Activated CD4-positive, alpha-beta T cell treated with anti-CD3 and anti-CD28 coated beads for 24 hours (primary cell): ENCODE data around the gene EML1.

Experiments
- DNase-seq, 2 donors: peaks; one replicate each; pipeline ENCODE4 v3.0.0-alpha.2; 2020; ENCODE audit warnings: low read depth in 2 of 2

The EML1 gene

DNA sequence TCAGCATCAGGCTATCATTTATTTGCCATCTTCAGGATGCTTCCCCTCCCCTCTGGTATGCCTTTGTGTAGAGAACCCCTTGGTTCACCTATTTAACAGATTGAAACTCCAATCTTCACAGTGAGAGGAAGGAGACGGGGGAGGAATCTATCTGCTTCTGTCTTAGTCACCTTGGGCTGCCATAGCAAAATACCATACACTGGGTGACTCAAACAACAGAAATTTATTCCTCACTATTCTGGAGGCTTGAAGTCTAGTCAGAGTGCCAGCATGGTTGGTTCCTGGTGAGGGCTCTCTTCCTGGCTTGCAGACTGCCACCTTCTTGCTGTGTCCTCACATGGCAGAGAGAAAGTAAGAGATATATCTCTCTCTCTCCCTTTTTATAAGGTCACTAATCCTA is 13.5 kb upstream of the EML1 start:
- no peak for DNase-seq

DNA sequence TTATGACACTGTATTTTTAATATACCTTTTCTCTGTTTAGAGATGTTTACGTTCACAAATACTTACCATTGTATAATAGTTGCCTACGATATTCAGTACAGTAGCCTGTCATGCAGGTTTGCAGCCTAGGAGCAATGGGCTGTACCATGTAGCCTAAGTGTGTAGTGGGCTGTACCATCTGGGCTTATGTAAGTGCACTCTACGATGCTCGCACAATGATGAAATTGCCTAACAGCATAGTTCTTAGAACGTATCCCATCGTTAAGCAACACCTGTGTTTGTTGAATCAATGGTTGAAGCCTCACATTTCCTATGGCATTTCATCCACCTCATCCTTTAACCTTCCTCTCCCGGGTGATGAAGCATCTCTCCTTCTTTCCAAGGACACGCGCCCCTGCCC is 12.5 kb upstream of the EML1 start:
- DNase-seq, result no peak

DNA sequence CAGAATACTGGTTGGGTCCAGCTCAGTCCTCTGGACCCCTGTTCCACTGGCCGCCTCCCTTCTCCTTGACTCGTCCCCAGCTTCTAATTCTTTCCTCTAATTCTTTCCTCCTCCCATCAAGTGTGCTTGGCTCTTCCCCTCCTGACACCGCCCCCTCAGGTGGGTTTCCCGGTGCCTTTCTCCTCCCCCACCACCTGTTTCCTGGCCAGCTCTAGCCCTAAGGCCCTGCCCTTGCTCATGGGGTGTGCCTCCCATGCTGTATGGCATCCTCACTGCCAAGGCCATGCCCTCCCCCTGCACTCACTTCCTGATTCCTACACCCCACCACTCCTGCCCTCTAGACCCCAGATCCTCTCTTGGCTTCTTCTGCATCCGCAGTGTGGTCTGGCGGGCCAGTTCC is 12.1 kb upstream of the EML1 start:
- no peak for DNase-seq

DNA sequence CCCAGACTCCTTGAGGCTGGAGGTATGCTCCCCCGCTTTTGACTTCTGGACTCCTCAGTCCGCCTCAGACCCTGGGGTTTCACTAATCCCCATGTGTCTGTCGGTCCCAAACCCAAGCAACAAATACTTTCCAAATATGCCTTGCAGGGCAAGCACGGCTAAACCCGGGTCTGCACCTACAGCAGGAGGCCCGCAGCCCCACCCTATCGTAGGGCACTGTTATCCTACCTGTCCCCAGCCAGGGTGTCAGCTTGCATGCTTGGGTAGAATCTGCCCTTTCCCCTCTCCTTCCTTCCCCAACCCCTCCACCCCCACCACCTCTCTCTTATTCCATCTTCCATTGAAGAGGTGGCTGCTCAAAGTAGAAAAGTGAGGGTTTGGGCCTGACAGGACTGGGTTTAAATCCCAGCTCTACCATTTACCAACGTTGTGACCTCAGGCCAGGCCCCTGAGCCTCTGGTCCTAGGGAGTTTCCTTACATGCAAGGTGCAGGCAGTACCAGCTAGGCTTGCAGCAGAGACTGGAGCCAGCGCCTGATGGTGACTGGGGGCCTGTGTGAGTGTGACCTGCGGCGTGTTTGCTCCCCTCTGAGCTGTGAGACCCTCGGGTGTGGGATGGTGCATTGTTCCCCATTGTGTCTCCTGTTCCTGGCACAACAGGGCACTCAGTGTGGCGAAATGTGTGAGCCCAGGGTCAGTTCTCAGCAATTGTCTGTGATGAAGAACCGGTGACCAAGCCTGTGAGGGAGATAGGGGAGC is 11.2 kb upstream of the EML1 start:
- DNase-seq, result no peak

DNA sequence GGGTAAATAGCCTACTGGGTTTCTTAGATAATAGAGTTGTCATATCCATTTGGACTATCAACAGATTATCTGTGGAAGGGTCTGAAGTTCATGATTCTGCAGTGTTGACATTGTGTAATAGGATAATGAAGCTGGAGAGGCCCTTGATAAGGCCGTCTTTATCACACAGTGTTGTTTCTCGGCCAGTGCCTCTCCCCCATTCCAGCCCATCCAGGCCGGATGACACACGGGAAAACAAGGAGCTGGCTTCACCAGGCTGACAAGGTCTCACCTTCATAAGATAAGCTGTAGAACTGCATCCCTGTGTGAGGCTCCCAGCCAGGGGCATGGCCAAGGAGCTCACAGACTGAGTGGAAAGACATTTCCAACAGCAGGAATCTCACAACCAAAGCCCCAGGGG is 8.7 kb upstream of the EML1 start:
- DNase-seq, result no peak

DNA sequence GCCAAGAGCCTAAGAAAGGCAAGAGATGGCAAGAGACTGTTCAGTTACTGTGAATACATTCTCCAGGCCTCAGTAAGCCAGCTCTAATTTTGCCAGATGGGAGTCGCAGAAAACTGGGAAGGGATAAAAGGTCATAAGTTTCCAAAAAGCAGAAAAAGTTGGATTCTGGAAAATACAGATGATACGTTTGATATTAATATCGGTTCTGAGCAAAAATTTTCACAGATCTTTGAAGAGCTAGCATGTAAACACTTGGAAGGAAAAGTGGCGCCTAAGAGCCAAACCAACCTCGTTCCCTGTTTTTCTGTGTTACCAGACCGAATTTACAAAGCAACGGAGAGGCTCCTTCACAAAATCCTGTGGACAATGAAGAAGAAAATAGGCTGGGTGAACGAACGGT is 7.8 kb upstream of the EML1 start:
- DNase-seq, result no peak

DNA sequence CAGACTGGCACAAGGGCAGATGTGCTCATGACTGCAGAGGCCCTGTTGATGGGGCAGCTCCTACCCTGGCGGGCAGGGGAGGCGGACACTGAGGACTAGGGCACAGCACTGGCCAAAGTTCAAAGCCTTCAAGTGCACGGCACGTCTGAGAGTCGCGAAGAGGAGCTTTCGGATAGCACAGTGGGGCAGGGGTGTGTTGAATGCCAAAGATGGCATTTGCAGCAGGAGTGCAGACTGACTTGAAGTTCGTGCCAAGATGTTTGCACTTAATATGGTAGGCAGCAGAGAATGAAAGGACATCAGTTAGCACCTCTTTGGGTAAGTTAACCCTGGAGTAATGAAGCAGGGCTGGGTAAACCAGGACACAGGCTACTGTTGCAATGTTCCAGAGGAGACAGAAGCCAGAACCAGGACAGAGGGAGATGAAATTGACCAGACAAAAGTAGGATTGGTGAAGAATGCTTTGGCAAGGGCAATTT is 6.7 kb upstream of the EML1 start:
- no peak for DNase-seq

DNA sequence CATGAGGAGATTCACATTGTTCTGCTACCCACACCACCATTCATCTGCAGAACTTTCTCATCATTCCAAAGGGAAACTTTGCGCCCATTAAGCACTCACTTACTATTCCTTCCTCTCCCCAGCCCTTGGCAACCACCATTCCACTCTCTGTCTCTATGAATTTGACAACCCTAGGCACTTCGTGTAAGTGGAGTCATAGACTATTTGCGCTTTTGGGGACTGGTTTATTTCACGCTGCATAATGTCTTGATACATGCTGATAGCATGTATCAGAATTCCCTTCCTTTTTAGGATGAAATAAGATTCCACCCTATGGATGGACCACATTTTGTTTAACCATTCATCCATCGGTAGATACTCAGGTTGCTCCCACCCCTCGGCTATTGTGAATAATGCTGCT is 4.5 kb upstream of the EML1 start:
- no peak for DNase-seq

DNA sequence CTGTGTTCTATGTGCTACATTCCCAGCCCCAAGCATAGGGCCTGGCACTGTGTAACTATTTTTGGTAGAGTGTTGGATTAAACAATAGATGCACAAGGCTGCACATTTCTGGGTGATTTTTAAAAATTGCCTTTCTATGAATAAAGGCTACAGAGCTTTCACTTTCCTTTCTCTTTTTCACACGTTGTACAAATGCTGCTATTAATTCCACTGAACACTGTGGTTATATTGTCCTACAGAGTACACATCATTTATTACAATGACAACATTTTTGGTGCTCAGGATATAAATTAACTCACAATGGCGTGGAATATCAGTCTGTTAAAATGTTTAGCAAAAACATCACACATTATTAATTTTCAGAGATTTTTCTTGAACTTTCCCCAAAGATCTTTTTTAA is 3.6 kb upstream of the EML1 start:
- no peak for DNase-seq

DNA sequence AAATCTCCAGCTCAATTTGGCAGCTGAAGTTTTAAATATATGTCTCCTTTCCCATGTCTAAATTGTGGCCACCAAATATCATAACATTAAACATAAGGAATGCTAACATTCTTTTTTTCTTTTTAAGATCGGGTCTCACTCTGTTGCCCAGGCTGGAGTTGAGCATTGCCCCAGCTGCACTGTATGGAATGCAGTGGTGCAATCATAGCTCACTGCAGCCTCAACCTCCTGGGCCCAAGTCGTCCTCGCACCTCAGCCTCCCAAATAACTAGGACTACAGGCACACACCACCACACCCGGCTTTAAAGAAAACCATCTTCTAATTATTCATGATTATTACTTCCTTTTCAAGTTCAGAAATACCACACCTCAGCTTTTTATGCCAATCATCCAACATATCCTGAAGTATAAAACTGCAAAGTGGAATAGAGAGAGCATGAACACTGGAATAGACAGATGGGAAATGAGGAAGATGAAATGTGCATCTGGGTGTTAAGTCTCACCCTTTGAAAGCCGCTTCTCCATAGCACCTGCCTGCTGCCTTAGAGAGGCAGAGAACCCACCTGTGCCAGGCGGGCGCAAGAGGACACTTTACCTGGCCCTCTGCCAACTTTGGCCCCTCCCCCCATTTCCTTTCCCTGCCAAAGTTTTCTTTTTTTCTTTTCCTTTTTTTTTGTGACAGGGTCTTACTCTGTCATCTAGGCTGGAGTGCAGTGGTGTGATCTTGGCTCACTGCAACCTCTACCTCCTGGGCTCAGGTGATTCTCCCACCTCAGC is 2.8 kb upstream of the EML1 start:
- DNase-seq, result no peak

DNA sequence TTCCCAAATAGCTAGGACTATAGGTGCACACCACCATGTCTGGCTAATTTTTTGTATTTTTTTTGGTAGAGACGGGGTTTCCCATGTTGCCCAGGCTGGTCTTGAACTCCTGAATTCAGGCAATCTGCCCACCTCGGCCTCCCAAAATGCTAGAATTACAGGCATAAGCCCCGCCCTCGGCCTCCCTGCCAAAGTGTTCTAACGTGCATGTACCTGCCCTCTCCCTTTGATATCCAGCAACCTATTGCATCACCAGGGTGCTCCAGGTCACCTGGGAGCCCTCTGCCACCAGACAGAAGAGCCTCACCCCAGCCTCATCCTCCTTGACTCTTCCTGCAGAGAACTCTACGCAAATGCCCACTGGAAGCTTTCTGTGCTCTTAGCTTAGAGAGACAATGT is 2.2 kb upstream of the EML1 start:
- no peak for DNase-seq

DNA sequence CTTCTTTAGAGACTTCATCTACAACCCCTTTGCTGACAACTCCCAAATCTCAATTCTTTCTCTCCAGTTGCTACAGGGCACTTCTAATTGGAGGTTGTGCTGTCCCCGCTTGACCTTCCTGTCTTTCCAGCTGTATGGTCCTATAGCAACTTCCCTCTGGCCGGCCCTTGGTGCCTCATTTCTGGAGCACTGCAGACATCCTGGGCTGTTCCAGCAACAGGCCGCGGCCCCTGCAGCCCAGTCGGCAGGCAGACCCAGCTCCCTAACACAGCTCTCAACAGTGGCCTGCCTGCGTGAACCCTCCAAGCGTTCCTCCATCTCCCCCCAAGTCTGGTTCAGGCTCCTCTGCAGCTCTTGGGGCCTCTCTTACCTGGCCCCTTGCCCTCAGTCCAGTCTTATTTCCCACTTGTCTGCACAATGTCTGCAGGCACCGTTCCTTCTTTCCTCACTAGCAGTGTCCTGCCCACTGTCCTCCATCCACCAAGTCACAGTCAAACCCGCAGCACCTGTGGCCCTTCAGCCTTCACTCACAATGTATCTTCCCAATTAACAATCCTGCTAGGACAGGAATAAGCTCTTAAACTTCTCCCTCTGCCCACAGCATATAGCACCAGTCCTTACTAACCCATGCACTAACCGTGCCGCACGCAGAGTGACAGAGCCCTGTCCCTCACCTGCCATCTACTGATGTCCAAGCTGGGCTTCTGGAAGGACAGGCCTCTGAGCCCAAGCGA is 1.6 kb upstream of the EML1 start:
- no peak for DNase-seq

DNA sequence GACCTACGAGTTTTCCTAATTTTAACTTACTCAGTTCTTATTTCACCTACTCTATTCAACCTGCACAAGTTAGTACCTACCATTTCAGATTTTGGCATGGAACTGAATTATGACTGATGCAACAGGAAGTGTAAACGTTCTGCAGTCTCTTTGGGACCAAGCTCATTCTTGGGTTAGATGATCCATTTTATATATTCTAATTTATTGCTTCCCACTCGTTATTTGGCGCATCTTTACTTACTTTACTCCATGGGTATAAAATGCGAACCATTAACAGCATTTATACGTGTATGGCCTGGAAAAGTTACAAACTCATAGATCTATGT is 1.0 kb upstream of the EML1 start:
- no peak for DNase-seq

DNA sequence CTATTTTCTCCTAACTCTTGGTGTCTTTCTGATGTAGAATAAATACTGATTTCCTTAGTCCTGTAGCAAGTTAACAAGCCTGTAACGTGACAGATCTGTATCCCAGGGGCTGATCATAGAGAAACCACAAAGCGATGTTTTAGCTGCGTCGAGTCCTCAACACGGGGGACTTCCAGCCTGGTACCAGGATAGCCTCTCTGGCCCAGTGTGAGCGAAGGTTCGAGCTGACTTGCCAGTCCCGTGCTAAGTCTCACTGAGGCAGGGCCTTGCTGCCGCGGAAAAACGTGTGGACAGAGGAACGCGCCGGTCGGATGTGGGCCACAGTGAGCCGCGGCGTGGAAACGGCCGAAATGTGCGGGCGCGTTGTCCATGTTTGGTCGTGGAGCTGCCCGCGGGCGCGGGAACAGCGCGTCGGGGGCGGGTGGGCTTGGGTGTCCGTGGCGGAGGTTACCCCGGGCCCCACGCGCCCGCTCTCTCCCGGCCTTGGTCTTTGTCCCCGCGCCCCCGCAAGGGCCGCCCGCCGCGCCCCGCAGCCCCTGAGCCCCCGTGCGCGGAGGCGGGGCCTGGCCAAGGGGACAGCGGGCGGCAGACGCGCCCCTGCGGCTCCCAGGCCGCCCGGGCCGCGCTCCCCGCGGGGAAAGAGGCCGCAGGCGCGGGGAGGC is 531 bp upstream of the EML1 start:
- no peak for DNase-seq

DNA sequence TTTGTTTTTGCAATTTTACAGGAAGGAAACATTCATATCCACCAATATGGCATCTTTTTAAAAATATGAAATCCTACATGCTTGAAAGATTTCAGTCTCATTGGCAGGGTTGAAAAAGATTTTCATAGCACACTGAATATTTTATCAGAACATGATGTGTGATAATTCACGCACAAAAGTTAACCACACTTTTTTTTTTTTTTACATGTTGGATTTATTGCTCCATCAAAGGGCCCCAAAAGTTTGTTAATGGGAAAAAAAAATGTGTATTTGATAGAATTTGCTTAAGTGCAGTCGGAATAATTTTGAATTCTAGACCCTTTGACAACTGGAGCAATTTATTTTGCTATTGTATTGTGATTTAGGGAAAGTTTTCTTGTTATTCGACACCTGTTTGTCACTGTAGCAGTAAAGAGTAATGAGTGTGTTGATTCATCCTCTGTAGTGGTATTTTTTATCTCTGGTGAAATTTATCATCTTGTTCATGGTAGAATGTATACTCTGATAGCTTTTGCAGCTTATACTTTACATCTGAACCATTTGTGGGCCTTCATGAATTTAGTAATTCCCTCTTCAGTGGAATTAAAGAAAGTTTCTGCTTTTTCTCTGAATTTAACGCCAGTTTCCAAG is 1.1 kb downstream of the EML1 start:
- DNase-seq, result no peak

DNA sequence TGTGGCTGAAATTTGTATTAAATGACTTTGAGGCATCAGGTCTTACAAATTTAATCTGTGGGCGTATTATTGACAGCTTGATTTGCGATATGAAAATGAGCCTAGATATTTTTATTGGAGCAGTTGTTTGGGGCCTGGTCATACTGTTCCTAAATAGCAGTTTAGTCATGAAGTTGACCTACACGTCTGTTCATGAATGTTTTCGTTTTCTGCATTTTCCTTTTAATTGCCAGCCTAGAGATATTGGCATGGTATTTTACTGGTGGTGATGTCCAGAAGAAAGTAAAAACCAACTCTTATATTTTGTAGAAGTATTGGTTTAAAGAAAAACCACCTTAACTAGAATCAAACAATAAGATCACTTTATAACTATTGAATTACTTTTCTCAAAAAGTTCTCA is 1.8 kb downstream of the EML1 start:
- no peak for DNase-seq

DNA sequence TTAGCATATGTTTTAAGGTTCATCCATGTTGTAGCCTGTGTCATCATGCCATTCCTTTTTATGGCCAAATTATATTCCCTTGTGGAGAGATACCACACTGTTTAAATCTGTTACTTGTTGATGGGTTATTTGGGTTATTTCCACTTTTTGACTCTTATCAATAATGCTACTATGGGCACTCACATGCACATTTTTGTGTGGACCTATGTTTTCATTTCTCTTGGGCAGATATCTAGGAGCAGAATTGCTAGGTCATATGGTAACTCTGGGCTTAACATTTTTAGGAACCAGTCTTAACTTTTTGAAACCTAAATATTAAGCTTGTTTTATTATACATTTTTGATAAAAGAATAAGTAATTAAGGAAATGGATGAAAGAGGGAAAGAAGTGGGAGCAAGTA is 4.0 kb downstream of the EML1 start:
- no peak for DNase-seq

DNA sequence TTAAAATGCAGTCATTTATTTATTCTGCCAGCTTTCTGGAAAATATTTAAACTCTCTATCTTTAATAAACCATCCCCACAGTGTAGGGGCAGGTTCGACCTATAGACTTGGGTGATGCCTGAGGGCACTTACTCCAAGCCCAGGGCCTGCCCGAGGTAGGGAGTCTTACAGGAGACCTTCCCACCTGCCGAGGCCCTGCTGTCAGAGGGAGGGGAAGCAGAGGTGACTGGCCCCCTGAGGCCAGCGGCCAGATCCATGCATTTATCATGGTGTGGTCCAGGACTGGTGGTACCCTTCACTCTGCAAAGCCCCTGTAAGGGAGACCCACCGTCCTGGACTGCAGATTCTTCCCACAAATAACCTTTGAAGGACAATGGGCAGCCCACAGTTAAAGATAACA is 7.6 kb downstream of the EML1 start:
- DNase-seq, result no peak

DNA sequence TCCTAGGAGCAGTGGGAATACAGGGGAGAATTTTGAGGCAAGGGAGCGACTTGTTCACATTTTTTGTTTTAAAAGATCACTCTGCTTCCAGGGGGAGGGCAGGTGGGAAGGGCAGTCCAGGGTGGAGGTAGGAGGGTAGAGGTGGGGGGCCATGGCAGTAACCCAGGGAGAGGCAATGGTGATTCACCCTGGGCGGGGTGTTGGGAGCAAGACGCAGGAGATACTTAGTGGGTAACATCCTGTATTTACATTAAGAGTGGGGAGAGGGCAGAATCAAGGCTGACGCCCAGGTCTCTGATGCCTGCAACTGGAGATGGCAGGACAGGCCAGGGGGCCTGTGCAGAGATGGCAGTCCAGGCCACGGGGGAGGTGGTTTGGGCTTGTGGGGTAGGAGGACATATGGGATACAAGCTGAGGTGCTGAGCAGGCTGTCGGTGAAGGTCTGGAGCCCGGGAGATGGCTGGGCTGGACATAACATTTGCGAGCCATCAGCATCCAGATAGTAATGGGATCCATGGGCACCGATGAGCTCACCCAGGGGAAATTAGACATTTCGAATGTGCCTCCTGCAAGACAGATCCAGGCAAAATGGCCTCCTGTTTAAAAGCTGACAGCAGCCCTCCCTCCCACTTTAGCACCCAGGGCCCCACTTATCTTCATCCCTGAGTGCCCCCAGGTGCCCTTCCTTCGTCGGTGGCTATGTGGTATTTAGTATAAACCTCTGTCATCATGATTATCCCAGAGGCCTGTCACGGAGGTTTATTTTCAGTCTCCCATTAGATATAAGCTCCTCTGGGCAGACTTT is 9.3 kb downstream of the EML1 start:
- no peak for DNase-seq

DNA sequence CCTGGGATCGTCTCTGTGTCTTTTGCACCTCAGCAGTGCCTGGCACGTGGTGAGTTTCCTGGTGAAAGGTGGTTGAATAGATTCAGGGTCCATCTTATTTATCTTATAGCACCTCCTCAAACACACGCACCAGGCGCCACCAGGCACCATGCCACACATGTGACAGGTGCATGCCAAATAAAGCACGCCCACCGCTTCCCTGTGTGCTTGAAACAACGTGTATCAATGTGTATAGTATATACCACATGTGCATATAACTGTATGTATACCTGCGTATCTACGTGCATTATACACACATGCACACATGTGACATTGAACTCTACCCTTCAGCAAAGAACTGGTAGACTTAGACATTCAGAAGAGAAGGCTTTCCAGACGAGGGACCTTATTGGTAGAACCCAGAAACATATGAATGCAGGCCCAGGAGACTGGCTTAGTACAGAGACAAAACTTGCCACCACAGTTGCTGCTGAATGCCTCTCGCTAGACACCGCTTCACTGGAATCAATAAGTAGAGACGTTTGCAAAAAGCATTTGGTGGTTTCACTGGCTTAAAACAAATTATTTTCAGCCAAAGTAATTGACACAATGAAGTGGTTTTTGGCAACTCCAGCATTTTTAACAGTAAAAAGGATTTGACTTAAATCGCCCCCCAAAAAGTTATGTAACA is 10.0 kb downstream of the EML1 start:
- DNase-seq, result no peak

DNA sequence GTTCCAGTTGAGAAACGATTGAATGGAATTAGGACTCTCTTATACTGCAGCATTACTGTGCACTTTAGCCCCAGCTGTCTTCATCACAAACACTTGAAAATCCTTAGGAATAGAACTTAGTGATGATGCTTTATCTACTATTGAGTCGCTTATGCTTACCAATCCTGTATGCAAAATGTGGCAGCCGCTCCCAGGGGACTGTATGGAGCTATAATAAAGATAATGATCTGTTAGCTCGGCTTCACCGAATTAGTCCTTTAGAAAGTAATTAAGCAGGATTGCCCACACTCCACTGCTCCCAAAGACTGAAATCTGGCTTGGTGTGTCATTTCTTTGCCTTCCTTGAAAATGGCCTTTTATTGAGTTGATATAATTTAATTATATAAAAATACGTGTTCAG is 10.6 kb downstream of the EML1 start:
- no peak for DNase-seq
